IMR-90 (cell line): ENCODE measurements around the gene CDH23. TPM values are rescaled to one million over a fixed set of nuclear protein-coding genes. Genes with fewer than 3 reads are reported as not detected.

ENCODE experiments used
- ATAC-seq: fragments of 200-7000 bp; cut with Tn5 transposase; 2 replicates; pipeline ENCODE4 v1.9.1; 2020; ENCODE audit warnings: low read depth, mild to moderate bottlenecking, moderate library complexity
- BruUV-seq: library from RNA; stranded (reverse); fragments of 400-500 nt; replicated peaks from 2 replicates; lab custom pipeline; 2021; lab: Mats Ljungman, UMichigan
- CTCF ChIA-PET: fragments of 300-600 bp; formaldehyde crosslinking; extraction: SDS; loops from one replicate; lab custom pipeline; 2021; ENCODE audit warnings: antibody characterized with exemption; lab: Yijun Ruan, JAX
- POLR2A ChIA-PET: fragments of 300-600 bp; sonication (Branson Sonifier 250); formaldehyde crosslinking; loops from one replicate; lab custom pipeline; 2022; ENCODE audit warnings: antibody characterized with exemption; ENCODE audit not compliant: unreplicated experiment; lab: Charles Lee
- DNase-seq: peaks from one replicate; pipeline ENCODE4 v3.0.0; 2013
- H2AFZ ChIP-seq: replicated peaks from 2 replicates; pipeline ENCODE3; 2013; ENCODE audit warnings: low read length, mild to moderate bottlenecking; ENCODE audit not compliant: poor library complexity
- H2AK5ac ChIP-seq: 2 replicates; pipeline ENCODE4 v1.6.1; 2013; ENCODE audit warnings: low read depth, low read length, inconsistent platforms
- H2AK9ac ChIP-seq: replicated peaks from 2 replicates; pipeline ENCODE3; 2013; ENCODE audit warnings: mild to moderate bottlenecking, low read depth, low read length, moderate library complexity; ENCODE audit not compliant: poor library complexity
- H2BK120ac ChIP-seq: 2 replicates; pipeline ENCODE4 v1.6.1; 2013; ENCODE audit warnings: low read depth, low read length, inconsistent platforms
- H2BK15ac ChIP-seq: 3 replicates; pipeline ENCODE4 v1.6.1; 2013; ENCODE audit warnings: low read depth, low read length, inconsistent platforms
- H2BK20ac ChIP-seq: 2 replicates; pipeline ENCODE4 v1.6.1; 2013; ENCODE audit warnings: low read depth, mild to moderate bottlenecking, inconsistent platforms, low read length, moderate library complexity
- H2BK5ac ChIP-seq: 2 replicates; pipeline ENCODE4 v1.6.1; 2013; ENCODE audit warnings: mild to moderate bottlenecking, low read depth, low read length, inconsistent platforms; ENCODE audit not compliant: poor library complexity, severe bottlenecking
- H3K14ac ChIP-seq: replicated peaks from 2 replicates; pipeline ENCODE4 v1.6.1; 2013; ENCODE audit warnings: low read depth, low read length, inconsistent platforms
- H3K18ac ChIP-seq: 2 replicates; pipeline ENCODE4 v1.6.1; 2013; ENCODE audit warnings: low read depth, low read length, control low read depth
- H3K23ac ChIP-seq: 2 replicates; pipeline ENCODE4 v1.6.1; 2013; ENCODE audit warnings: low read depth, low read length, inconsistent platforms
- H3K27ac ChIP-seq: 2 replicates; pipeline ENCODE4 v1.5.1; 2013; ENCODE audit warnings: mild to moderate bottlenecking, control low read depth, low read length; ENCODE audit not compliant: insufficient read depth
- H3K27me3 ChIP-seq: 2 replicates; pipeline ENCODE4 v1.6.1; 2013; ENCODE audit warnings: low read length; ENCODE audit not compliant: control insufficient read depth, insufficient read depth
- H3K36me3 ChIP-seq: 2 replicates; pipeline ENCODE4 v1.6.1; 2013; ENCODE audit warnings: low read length, mixed read lengths; ENCODE audit not compliant: control insufficient read depth, insufficient read depth
- H3K4ac ChIP-seq: 2 replicates; pipeline ENCODE4 v1.6.1; 2013; ENCODE audit warnings: low read depth, low read length, inconsistent platforms
- H3K4me1 ChIP-seq: 2 replicates; pipeline ENCODE4 v1.6.1; 2013; ENCODE audit warnings: low read length, mixed read lengths; ENCODE audit not compliant: control insufficient read depth, insufficient read depth
- H3K4me2 ChIP-seq: 2 replicates; pipeline ENCODE4 v1.6.1; 2013; ENCODE audit warnings: low read depth, mild to moderate bottlenecking, control low read depth, low read length, moderate library complexity
- H3K4me3 ChIP-seq: 2 replicates; pipeline ENCODE4 v1.5.1; 2013; ENCODE audit warnings: low read depth, mild to moderate bottlenecking, control low read depth, low read length, moderate library complexity; ENCODE audit not compliant: insufficient read depth
- H3K56ac ChIP-seq: 2 replicates; pipeline ENCODE4 v1.6.1; 2013; ENCODE audit warnings: low read length, inconsistent platforms; ENCODE audit not compliant: insufficient read depth; ENCODE audit errors: extremely low read depth
- H3K79me1 ChIP-seq, 2 experiments: 2 replicates each; pipeline ENCODE4 v1.6.1; 2013; ENCODE audit warnings: low read length in 2 of 2, inconsistent platforms in 1 of 2, low read depth in 1 of 2
- H3K9ac ChIP-seq: 2 replicates; pipeline ENCODE4 v1.6.1; 2013; ENCODE audit warnings: low read depth, low read length, control low read depth
- H3K9me1 ChIP-seq: 2 replicates; pipeline ENCODE4 v1.6.1; 2013; ENCODE audit warnings: low read length, inconsistent platforms; ENCODE audit not compliant: insufficient read depth
- H3K9me3 ChIP-seq: 2 replicates; pipeline ENCODE4 v1.6.1; 2013; ENCODE audit warnings: low read length; ENCODE audit not compliant: control insufficient read depth, insufficient read depth
- H4K20me1 ChIP-seq: 2 replicates; pipeline ENCODE4 v1.6.1; 2013; ENCODE audit warnings: low read length, inconsistent platforms; ENCODE audit not compliant: insufficient read depth
- H4K5ac ChIP-seq: 2 replicates; pipeline ENCODE4 v1.6.1; 2013; ENCODE audit warnings: mild to moderate bottlenecking, low read depth, low read length, control low read depth
- H4K8ac ChIP-seq, 2 experiments: 2 replicates each; pipeline ENCODE4 v1.6.1; 2013; ENCODE audit warnings: low read depth in 2 of 2, low read length in 2 of 2, control low read depth in 1 of 2, inconsistent platforms in 1 of 2
- H4K91ac ChIP-seq: 2 replicates; pipeline ENCODE4 v1.6.1; 2013; ENCODE audit warnings: low read depth, low read length, inconsistent platforms; ENCODE audit not compliant: insufficient read depth
- BHLHE40 ChIP-seq: fragments of 150-350 bp; IDR thresholded peaks from 2 replicates; pipeline ENCODE4 v1.6.1; 2016; ENCODE audit warnings: mild to moderate bottlenecking, low read depth, low read length
- CEBPB ChIP-seq: IDR thresholded peaks from 2 replicates; pipeline ENCODE4 v1.6.1; 2012; ENCODE audit warnings: low read depth, low read length, improper control_type of control experiment
- CTCF ChIP-seq: conservative IDR thresholded peaks from 2 replicates; pipeline ENCODE4 v1.5.1; 2012; ENCODE audit warnings: mild to moderate bottlenecking, low read depth, low read length, improper control_type of control experiment
- FOS ChIP-seq: fragments of 150-350 bp; IDR thresholded peaks from 2 replicates; pipeline ENCODE4 v1.6.1; 2016; ENCODE audit warnings: low read depth, low read length
- MAZ ChIP-seq: IDR thresholded peaks from 2 replicates; pipeline ENCODE4 v1.6.1; 2012; ENCODE audit warnings: low read depth, mild to moderate bottlenecking, low read length, improper control_type of control experiment, moderate library complexity, borderline replicate concordance
- MXI1 ChIP-seq: IDR thresholded peaks from 2 replicates; pipeline ENCODE4 v1.6.1; 2012; ENCODE audit warnings: low read depth, mild to moderate bottlenecking, low read length, moderate library complexity, borderline replicate concordance
- NFE2L2 ChIP-seq: fragments of 150-350 bp; IDR thresholded peaks from 2 replicates; pipeline ENCODE4 v1.6.1; 2016; ENCODE audit warnings: low read depth, mild to moderate bottlenecking, low read length
- RAD21 ChIP-seq: IDR thresholded peaks from 2 replicates; pipeline ENCODE4 v1.6.1; 2012; ENCODE audit warnings: low read length, improper control_type of control experiment
- RCOR1 ChIP-seq: IDR thresholded peaks from 2 replicates; pipeline ENCODE4 v1.6.1; 2012; ENCODE audit warnings: mild to moderate bottlenecking, low read length, improper control_type of control experiment; ENCODE audit not compliant: insufficient replicate concordance
- RFX5 ChIP-seq: IDR thresholded peaks from 2 replicates; pipeline ENCODE4 v1.8.0; 2012; ENCODE audit warnings: low read depth, mild to moderate bottlenecking, low read length, moderate library complexity
- SMC3 ChIP-seq: fragments of 150-350 bp; IDR thresholded peaks from 2 replicates; pipeline ENCODE4 v1.6.1; 2016; ENCODE audit warnings: low read depth, mild to moderate bottlenecking, antibody characterized with exemption, low read length, moderate library complexity
- WGBS, 2 experiments: methylation state at CpG; one replicate each; pipeline versions ENCODE4 v1.1.5 to v1.1.7; 2013; ENCODE audit warnings: missing lambda C conversion rate in 2 of 2; ENCODE audit not compliant: insufficient read length in 1 of 2; ENCODE audit errors: extremely low coverage in 2 of 2; 5-methylcytosine and 5-hydroxymethylcytosine counted together
- dilution Hi-C: fragments of 300-500 bp; cut with HindIII; formaldehyde crosslinking; loops from one replicate; pipeline ENCODE4 v1.14.3; 2018; ENCODE audit warnings: low sequenced_read_pairs; ENCODE audit not compliant: unreplicated experiment
- in situ Hi-C: fragments of 300-500 bp; cut with MboI; formaldehyde crosslinking; loops from 3 replicates; pipeline ENCODE4 v1.14.3; 2019; ENCODE audit warnings: low sequenced_read_pairs, inconsistent platforms, mixed read lengths
- intact Hi-C: fragments of 100-400 bp; cut with micrococcal nuclease; formaldehyde crosslinking; loops from 2 replicates; pipeline ENCODE4 v1.10.0; 2022
- polyA plus RNA-seq, 3 experiments: library from polyadenylated mRNA; depleted of rRNA; stranded (reverse); fragments of >200 nt; gene quantifications; 2 replicates each; pipeline ENCODE4 v1.2.3, GENCODE V29; 2012; ENCODE audit warnings: low replicate concordance in 1 of 3
- total RNA-seq: library from RNA; depleted of rRNA; stranded (reverse); fragments of >200 nt; gene quantifications from 2 replicates; pipeline ENCODE4 v1.2.3, GENCODE V29; 2012
- TF ChIP-seq, protein P1 (sequence below): fragments of 150-350 bp; IDR thresholded peaks from 2 replicates; pipeline ENCODE4 v1.6.1; 2017; ENCODE audit warnings: mild to moderate bottlenecking, antibody characterized with exemption, low read length, low read depth
- TF ChIP-seq, protein P2 (sequence below): fragments of 150-350 bp; IDR thresholded peaks from 2 replicates; pipeline ENCODE4 v1.6.1; 2016; ENCODE audit warnings: low read depth, mild to moderate bottlenecking, low read length, moderate library complexity, borderline replicate concordance

The CDH23 gene
- total and polyA plus RNA-seq, 2 of the 4 experiments (the other 2 are of a cell fraction): under 0.01 to 0.03 TPM

DNA sequence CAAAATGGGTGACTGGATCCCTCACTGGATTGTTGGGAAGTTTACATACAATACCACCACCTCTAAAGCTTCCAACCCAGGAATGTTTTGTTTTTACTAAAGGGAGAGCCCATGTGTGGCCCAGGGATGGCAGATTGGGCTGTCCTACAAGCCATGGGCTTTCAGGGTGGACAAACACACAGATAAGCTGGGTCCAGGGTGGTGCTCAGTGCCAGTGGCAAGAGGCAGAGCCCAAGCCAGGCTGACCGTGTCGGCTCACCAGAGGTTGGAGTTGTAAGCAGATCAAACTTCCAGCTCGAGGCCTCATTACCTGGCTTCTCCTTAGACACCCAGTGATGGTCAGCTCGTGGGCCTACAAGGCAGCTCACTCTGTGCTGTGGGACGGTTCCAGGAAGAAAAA lies 52.3 kb downstream of the CDH23 start:
- no peak overlapping the region for H3K4me2 ChIP-seq
- H2AK5ac ChIP-seq: no peak overlapping the region
- CTCF ChIA-PET: no interaction called here
- no CpG with 5 or more reads among the region's 5 CpGs for WGBS, 2 experiments
- H3K79me1 ChIP-seq: no peaks in the 10 kb centered on the region
- intact Hi-C loops (no loop called here), in situ Hi-C loops (no loop called here), dilution Hi-C loops (no loop called here)
- no peak overlapping the region for H2BK5ac ChIP-seq
- no peak overlapping the region for H2BK20ac ChIP-seq
- H3K27ac ChIP-seq: no peak overlapping the region
- no peak overlapping the region for H3K14ac ChIP-seq
- no peaks in the 10 kb centered on the region for H3K4me1 ChIP-seq
- TF ChIP-seq, protein P1, sequence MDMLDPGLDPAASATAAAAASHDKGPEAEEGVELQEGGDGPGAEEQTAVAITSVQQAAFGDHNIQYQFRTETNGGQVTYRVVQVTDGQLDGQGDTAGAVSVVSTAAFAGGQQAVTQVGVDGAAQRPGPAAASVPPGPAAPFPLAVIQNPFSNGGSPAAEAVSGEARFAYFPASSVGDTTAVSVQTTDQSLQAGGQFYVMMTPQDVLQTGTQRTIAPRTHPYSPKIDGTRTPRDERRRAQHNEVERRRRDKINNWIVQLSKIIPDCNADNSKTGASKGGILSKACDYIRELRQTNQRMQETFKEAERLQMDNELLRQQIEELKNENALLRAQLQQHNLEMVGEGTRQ: no peak
- TF ChIP-seq SMC3 (no peak), BHLHE40 (no peak), NFE2L2 (no peak), RCOR1 (no peak), CTCF (no peak), MXI1 (no peak), MAZ (no peak), FOS (no peak), RFX5 (no peak), RAD21 (no peak), CEBPB (no peak)
- TF ChIP-seq, protein P2, sequence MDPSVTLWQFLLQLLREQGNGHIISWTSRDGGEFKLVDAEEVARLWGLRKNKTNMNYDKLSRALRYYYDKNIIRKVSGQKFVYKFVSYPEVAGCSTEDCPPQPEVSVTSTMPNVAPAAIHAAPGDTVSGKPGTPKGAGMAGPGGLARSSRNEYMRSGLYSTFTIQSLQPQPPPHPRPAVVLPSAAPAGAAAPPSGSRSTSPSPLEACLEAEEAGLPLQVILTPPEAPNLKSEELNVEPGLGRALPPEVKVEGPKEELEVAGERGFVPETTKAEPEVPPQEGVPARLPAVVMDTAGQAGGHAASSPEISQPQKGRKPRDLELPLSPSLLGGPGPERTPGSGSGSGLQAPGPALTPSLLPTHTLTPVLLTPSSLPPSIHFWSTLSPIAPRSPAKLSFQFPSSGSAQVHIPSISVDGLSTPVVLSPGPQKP: no peak
- DNase-seq: no peak
- H3K9me3 ChIP-seq: no peaks in the 10 kb centered on the region
- H4K91ac ChIP-seq: no peak overlapping the region
- no peak overlapping the region for H2AK9ac ChIP-seq
- BruUV-seq: no TSS peak
- POLR2A ChIA-PET: no interaction called here
- H2AFZ ChIP-seq: no peak overlapping the region
- H3K36me3 ChIP-seq: no peaks in the 10 kb centered on the region
- H3K56ac ChIP-seq: no peak overlapping the region
- no peak overlapping the region for H3K4ac ChIP-seq
- no peak overlapping the region for H4K8ac ChIP-seq
- no peak overlapping the region for H3K9ac ChIP-seq
- no peak overlapping the region for H2BK15ac ChIP-seq
- no peak overlapping the region for H3K23ac ChIP-seq
- H3K9me1 ChIP-seq: no peaks in the 10 kb centered on the region
- H3K27me3 ChIP-seq: peaks cover 32% of the 10 kb centered on the region
- no peak overlapping the region for H2BK120ac ChIP-seq
- H4K5ac ChIP-seq: no peak overlapping the region
- H3K18ac ChIP-seq: no peak overlapping the region
- no peaks in the 10 kb centered on the region; the same call in 1 of the 2 replicates for H4K20me1 ChIP-seq
- H3K4me3 ChIP-seq: no peak overlapping the region
- ATAC-seq: no peak
